ENCODE measurements around the gene PURA. TPM values are rescaled to one million over a fixed set of nuclear protein-coding genes. Genes with fewer than 3 reads are reported as not detected.

PURA gene
- total and polyA plus RNA-seq, 2 of the 4 experiments (the other 2 are of a cell fraction) = 3.8 to 5.6 TPM

GRCh38 chr5:140093866-140094265 lies 20.0 kb upstream of the PURA start:
- Histone ChIP-seq H4K8ac (ENCODE audit: low read depth in 2 of 2, low read length in 2 of 2) (no peak overlapping the region), H4K91ac (ENCODE audit: insufficient read depth, low read depth, low read length) (no peak overlapping the region), H3K4me1 (ENCODE audit: control insufficient read depth, insufficient read depth, low read length) (no peaks in the 10 kb centered on the region), H3K9me3 (ENCODE audit: control insufficient read depth, insufficient read depth, low read length) (peaks cover 2% of the 10 kb centered on the region), H2AK9ac (replicated peaks; ENCODE audit: low read depth, low read length, poor library complexity) (no peak overlapping the region), H3K27me3 (ENCODE audit: control insufficient read depth, insufficient read depth, low read length) (peaks cover 9% of the 10 kb centered on the region), H4K5ac (ENCODE audit: low read depth, low read length) (no peak overlapping the region), H2BK20ac (ENCODE audit: low read depth, low read length) (no peak overlapping the region), H3K9ac (ENCODE audit: low read depth, low read length) (no peak overlapping the region), H3K27ac (ENCODE audit: insufficient read depth, low read length) (no peak overlapping the region), H3K56ac (ENCODE audit: extremely low read depth, insufficient read depth, low read length) (no peak overlapping the region), H2AFZ (replicated peaks; ENCODE audit: low read length, poor library complexity) (no peak overlapping the region), H3K23ac (ENCODE audit: low read depth, low read length) (no peak overlapping the region), H3K4me3 (ENCODE audit: insufficient read depth, low read depth, low read length) (no peak overlapping the region), H4K20me1 (ENCODE audit: insufficient read depth, low read length) (no peaks in the 10 kb centered on the region), H3K18ac (ENCODE audit: low read depth, low read length) (no peak overlapping the region), H3K4me2 (ENCODE audit: low read depth, low read length) (no peak overlapping the region), H3K4ac (ENCODE audit: low read depth, low read length) (no peak overlapping the region), H2BK5ac (ENCODE audit: low read depth, low read length, poor library complexity, severe bottlenecking) (no peak overlapping the region), H2BK15ac (ENCODE audit: low read depth, low read length) (no peak overlapping the region), H3K79me1 (ENCODE audit: low read depth in 1 of 2, low read length in 2 of 2) (no peaks in the 10 kb centered on the region), H3K36me3 (ENCODE audit: control insufficient read depth, insufficient read depth, low read length) (no peaks in the 10 kb centered on the region), H2BK120ac (ENCODE audit: low read depth, low read length) (no peak overlapping the region), H3K14ac (replicated peaks; ENCODE audit: low read depth, low read length) (no peak overlapping the region), H2AK5ac (ENCODE audit: low read depth, low read length) (no peak overlapping the region), H3K9me1 (ENCODE audit: insufficient read depth, low read length) (no peaks in the 10 kb centered on the region)
- DNase-seq (no peak), ATAC-seq (ENCODE audit: low read depth) (no peak)
- no TSS peak for BruUV-seq (replicated peaks)
- in situ Hi-C loops (cut with MboI; ENCODE audit: low sequenced_read_pairs) = no loop called here
- no CpG with 5 or more reads among the region's 1 CpG for WGBS, 2 experiments (ENCODE audit: extremely low coverage in 2 of 2, insufficient read length in 1 of 2)
- ChIA-PET CTCF (interaction anchor here (1.3 kb wide), 1 partner anchor 13 kb away, joined by 4 read pairs; no protein-coding TSS in a partner anchor), POLR2A (ENCODE audit: unreplicated experiment) (no interaction called here)
- TF ChIP-seq RFX5 (IDR thresholded peaks at IDR 0.05; ENCODE audit: low read depth, low read length) (no peak), CHD1 (IDR thresholded peaks at IDR 0.05; ENCODE audit: low read depth, low read length) (no peak), MXI1 (IDR thresholded peaks at IDR 0.05; ENCODE audit: borderline replicate concordance, low read depth, low read length) (no peak), MAFK (IDR thresholded peaks at IDR 0.05; ENCODE audit: low read depth, low read length) (no peak), SMC3 (IDR thresholded peaks at IDR 0.05; ENCODE audit: low read depth, low read length) (no peak), RCOR1 (IDR thresholded peaks at IDR 0.05; ENCODE audit: insufficient replicate concordance, low read length) (no peak), FOS (IDR thresholded peaks at IDR 0.05; ENCODE audit: low read depth, low read length) (no peak), CEBPB (IDR thresholded peaks at IDR 0.05; ENCODE audit: low read depth, low read length) (no peak), BHLHE40 (IDR thresholded peaks at IDR 0.05; ENCODE audit: low read depth, low read length) (no peak), NFE2L2 (IDR thresholded peaks at IDR 0.05; ENCODE audit: low read depth, low read length) (no peak), MAZ (IDR thresholded peaks at IDR 0.05; ENCODE audit: borderline replicate concordance, low read depth, low read length) (no peak), CTCF (conservative IDR thresholded peaks at IDR 0.05; ENCODE audit: low read depth, low read length) (no peak), RAD21 (IDR thresholded peaks at IDR 0.05; ENCODE audit: low read length) (no peak), ELK1 (IDR thresholded peaks at IDR 0.05; ENCODE audit: borderline replicate concordance, low read depth, low read length) (no peak)
- TF ChIP-seq, protein P1, sequence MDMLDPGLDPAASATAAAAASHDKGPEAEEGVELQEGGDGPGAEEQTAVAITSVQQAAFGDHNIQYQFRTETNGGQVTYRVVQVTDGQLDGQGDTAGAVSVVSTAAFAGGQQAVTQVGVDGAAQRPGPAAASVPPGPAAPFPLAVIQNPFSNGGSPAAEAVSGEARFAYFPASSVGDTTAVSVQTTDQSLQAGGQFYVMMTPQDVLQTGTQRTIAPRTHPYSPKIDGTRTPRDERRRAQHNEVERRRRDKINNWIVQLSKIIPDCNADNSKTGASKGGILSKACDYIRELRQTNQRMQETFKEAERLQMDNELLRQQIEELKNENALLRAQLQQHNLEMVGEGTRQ (IDR thresholded peaks at IDR 0.05; ENCODE audit: low read depth, low read length) = no peak
- dilution Hi-C loops (cut with HindIII; ENCODE audit: low sequenced_read_pairs, unreplicated experiment) = no loop called here
- intact Hi-C loops (cut with micrococcal nuclease) = no loop called here
